HG02943 (cell line): ENCODE data around the gene NOXRED1.
A peak's percentile ranks its signal among the peaks of the same experiment; 100 is the strongest.
"Not testable (repeated sequence)": the region's sequence is repeated elsewhere in the genome, so short reads cannot be mapped to it uniquely, and the experiment has no call there.

Source experiments
- ATAC-seq: cut with Tn5 transposase; IDR thresholded peaks from one replicate; pipeline ENCODE4 v1.9.1; 2021; ENCODE audit warnings: mild to moderate bottlenecking, low read depth, moderate library complexity; ENCODE audit not compliant: unreplicated experiment

NOXRED1 gene

GRCh38 chr14:77415403-77416030 is 7.8 kb downstream of the NOXRED1 start:
- not testable (repeated sequence) for ATAC-seq

GRCh38 chr14:77409131-77409533 is 14.2 kb downstream of the NOXRED1 start:
- ATAC-seq: no peak

- no peak for ATAC-seq
These were observed 16.2 kb downstream of the NOXRED1 start for GRCh38 chr14:77407158-77407557.

GRCh38 chr14:77406718-77407117 is 16.6 kb downstream of the NOXRED1 start:
- ATAC-seq: no peak

GRCh38 chr14:77406086-77406485 is 17.2 kb downstream of the NOXRED1 start:
- ATAC-seq: no peak

GRCh38 chr14:77403768-77404167 is 19.6 kb downstream of the NOXRED1 start:
- no peak for ATAC-seq

GRCh38 chr14:77400216-77400615 is 23.1 kb downstream of the NOXRED1 start:
- no peak for ATAC-seq

GRCh38 chr14:77390188-77390587 is 33.1 kb downstream of the NOXRED1 start:
- no peak for ATAC-seq

- no peak for ATAC-seq
These were observed 44.6 kb downstream of the NOXRED1 start for GRCh38 chr14:77378701-77379100.

- ATAC-seq: no peak
These were observed 45.9 kb downstream of the NOXRED1 start for GRCh38 chr14:77377502-77377844.

GRCh38 chr14:77376771-77377501 is 46.4 kb downstream of the NOXRED1 start, which contains the start of the genes SAMD15 and TMED8:
Gene SAMD15 (plus strand): TSS chr14:77377379. CDS start chr14:77377419, 40 bp downstream.
Gene TMED8 (minus strand): TSS chr14:77377094. CDS start chr14:77377053, 41 bp downstream.
- ATAC-seq: peak; percentile 85

- peak; percentile 17 for ATAC-seq
These were observed 47.2 kb downstream of the NOXRED1 start for GRCh38 chr14:77375973-77376770.

- ATAC-seq: no peak
These were observed 48.0 kb downstream of the NOXRED1 start for GRCh38 chr14:77375164-77375950.

GRCh38 chr14:77372304-77372841 is 51.0 kb downstream of the NOXRED1 start:
- no peak for ATAC-seq

- ATAC-seq: no peak
These were observed 54.0 kb downstream of the NOXRED1 start for GRCh38 chr14:77369285-77369684.

- no peak for ATAC-seq
These were observed 59.2 kb downstream of the NOXRED1 start for GRCh38 chr14:77364146-77364545.

- ATAC-seq: no peak
These were observed 63.7 kb downstream of the NOXRED1 start for GRCh38 chr14:77359626-77360025.

GRCh38 chr14:77356899-77357298 is 66.4 kb downstream of the NOXRED1 start:
- ATAC-seq: no peak

- no peak for ATAC-seq
These were observed 67.5 kb downstream of the NOXRED1 start for GRCh38 chr14:77355811-77356210.

GRCh38 chr14:77353469-77354141 is 69.7 kb downstream of the NOXRED1 start:
- no peak for ATAC-seq
